Transverse colon (tissue), 4 donors: ENCODE results near the gene ANKS1B.

Experiments
- EP300 ChIP-seq: sonication (generic); formaldehyde crosslinking; IDR thresholded peaks from one replicate; pipeline ENCODE4 v1.6.1; 2017; ENCODE audit warnings: antibody characterized with exemption, low read depth
- POLR2A ChIP-seq: fragments of 450-650 bp; IDR thresholded peaks from one replicate; pipeline ENCODE4 v1.6.1; 2016; ENCODE audit warnings: antibody characterized with exemption, mild to moderate bottlenecking, moderate library complexity
- POLR2AphosphoS5 ChIP-seq, 3 donors: sonication (generic); formaldehyde crosslinking; IDR thresholded peaks; one replicate each; pipeline ENCODE4 v1.6.1; 2016; ENCODE audit warnings: antibody characterized with exemption in 3 of 3
- TF ChIP-seq, protein P1 (sequence below), 5 experiments: fragments of 200-600 bp in 3 of 5; fragments of 450-650 bp in 2 of 5; sonication (generic) in 3 of 5; IDR thresholded peaks; 1 replicate in 2 of 5; 2 replicates in 3 of 5; pipeline ENCODE4 v1.5.1; 2016 to 2017; ENCODE audit warnings: antibody characterized with exemption in 5 of 5, inconsistent platforms in 3 of 5, mild to moderate bottlenecking in 2 of 5, moderate library complexity in 1 of 5

DNA sequence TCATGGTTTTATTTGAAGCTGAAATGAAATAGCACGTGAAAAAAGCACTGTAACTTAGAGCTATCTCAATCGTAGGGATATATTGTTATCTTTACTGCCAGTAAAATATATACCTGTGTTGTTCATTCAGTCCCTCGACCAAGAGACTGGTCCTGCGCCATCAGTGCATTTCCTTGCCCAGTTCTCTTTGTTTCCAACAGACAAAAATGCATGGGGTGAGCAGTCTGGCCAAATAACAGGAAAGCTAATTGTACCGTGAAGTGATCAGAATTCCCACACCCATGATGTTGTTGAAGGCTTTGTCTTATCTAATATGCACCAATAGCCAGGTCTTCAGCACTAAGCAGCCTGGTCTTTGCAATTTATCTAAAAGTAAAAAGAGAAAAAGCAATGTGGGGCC lies 814.3 kb downstream of the ANKS1B start:
- TF ChIP-seq, protein P1, sequence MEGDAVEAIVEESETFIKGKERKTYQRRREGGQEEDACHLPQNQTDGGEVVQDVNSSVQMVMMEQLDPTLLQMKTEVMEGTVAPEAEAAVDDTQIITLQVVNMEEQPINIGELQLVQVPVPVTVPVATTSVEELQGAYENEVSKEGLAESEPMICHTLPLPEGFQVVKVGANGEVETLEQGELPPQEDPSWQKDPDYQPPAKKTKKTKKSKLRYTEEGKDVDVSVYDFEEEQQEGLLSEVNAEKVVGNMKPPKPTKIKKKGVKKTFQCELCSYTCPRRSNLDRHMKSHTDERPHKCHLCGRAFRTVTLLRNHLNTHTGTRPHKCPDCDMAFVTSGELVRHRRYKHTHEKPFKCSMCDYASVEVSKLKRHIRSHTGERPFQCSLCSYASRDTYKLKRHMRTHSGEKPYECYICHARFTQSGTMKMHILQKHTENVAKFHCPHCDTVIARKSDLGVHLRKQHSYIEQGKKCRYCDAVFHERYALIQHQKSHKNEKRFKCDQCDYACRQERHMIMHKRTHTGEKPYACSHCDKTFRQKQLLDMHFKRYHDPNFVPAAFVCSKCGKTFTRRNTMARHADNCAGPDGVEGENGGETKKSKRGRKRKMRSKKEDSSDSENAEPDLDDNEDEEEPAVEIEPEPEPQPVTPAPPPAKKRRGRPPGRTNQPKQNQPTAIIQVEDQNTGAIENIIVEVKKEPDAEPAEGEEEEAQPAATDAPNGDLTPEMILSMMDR (IDR thresholded peaks at IDR 0.05), result no peak
- no peak for TF ChIP-seq POLR2A
- no peak for TF ChIP-seq POLR2AphosphoS5 (IDR thresholded peaks at IDR 0.05)
- TF ChIP-seq EP300, result no peak
